CD4-positive, alpha-beta T cell treated with Interleukin-15 for 1 hour (primary cell): ENCODE data around the gene ANO1.

Source experiments
- DNase-seq: peaks from one replicate; pipeline ENCODE4 v3.0.0-alpha.2; 2020

The ANO1 gene

GRCh38 chr11:70168405-70168754 lies 90.3 kb downstream of the ANO1 start:
- DNase-seq, result no peak

- DNase-seq, result no peak
Measured at GRCh38 chr11:70169127-70169526, 91.0 kb downstream of the ANO1 start.

GRCh38 chr11:70169632-70170031 lies 91.5 kb downstream of the ANO1 start:
- DNase-seq, result no peak

- DNase-seq, result no peak
Measured at GRCh38 chr11:70170596-70171210, 92.6 kb downstream of the ANO1 start.

- no peak for DNase-seq
Measured at GRCh38 chr11:70173018-70173417, 94.9 kb downstream of the ANO1 start.

GRCh38 chr11:70174547-70175235 lies 96.6 kb downstream of the ANO1 start:
- no peak for DNase-seq

GRCh38 chr11:70175236-70175698 lies 97.2 kb downstream of the ANO1 start:
- DNase-seq, result no peak

GRCh38 chr11:70176940-70177689 lies 99.0 kb downstream of the ANO1 start:
- peak; percentile 34 for DNase-seq

- no peak for DNase-seq
Measured at GRCh38 chr11:70180906-70181305, 102.8 kb downstream of the ANO1 start.

- DNase-seq, result no peak
Measured at GRCh38 chr11:70182266-70182665, 104.1 kb downstream of the ANO1 start.

- no peak for DNase-seq
Measured at GRCh38 chr11:70183032-70183431, 104.9 kb downstream of the ANO1 start.

- no peak for DNase-seq
Measured at GRCh38 chr11:70183483-70184176, 105.5 kb downstream of the ANO1 start.

- DNase-seq, result no peak
Measured at GRCh38 chr11:70184396-70184795, 106.3 kb downstream of the ANO1 start.

GRCh38 chr11:70185348-70186055 lies 107.4 kb downstream of the ANO1 start:
- no peak for DNase-seq

GRCh38 chr11:70186420-70186819 lies 108.3 kb downstream of the ANO1 start:
- no peak for DNase-seq

GRCh38 chr11:70186936-70187335 lies 108.8 kb downstream of the ANO1 start:
- no peak for DNase-seq

GRCh38 chr11:70187771-70188170 lies 109.7 kb downstream of the ANO1 start:
- DNase-seq, result no peak

- no peak for DNase-seq
Measured at GRCh38 chr11:70189622-70190021, 111.5 kb downstream of the ANO1 start.

- DNase-seq, result peak; percentile 33
Measured at GRCh38 chr11:70191495-70192140, 113.5 kb downstream of the ANO1 start.

GRCh38 chr11:70192666-70193410 lies 114.7 kb downstream of the ANO1 start:
- no peak for DNase-seq
